SU-DHL-6 (cell line): ENCODE measurements around the gene FOXS1.

ENCODE experiments used
- H2AFZ ChIP-seq: fragments of 200-600 bp; sonication (generic); 2 replicates; pipeline ENCODE4 v1.6.1; 2014; ENCODE audit warnings: low read depth, mild to moderate bottlenecking, moderate library complexity, mixed read lengths, antibody characterized with exemption, low read length; ENCODE audit not compliant: severe bottlenecking
- H3F3A ChIP-seq: fragments of 200-600 bp; shearing (Covaris generic); 2 replicates; pipeline ENCODE4 v1.6.0; 2016; ENCODE audit warnings: antibody characterized with exemption, mild to moderate bottlenecking; ENCODE audit not compliant: insufficient read depth
- H3K27ac ChIP-seq: fragments of 200-600 bp; sonication (generic); 2 replicates; pipeline ENCODE4 v1.5.1; 2016; ENCODE audit warnings: low read depth, mild to moderate bottlenecking, low read length, moderate library complexity, mixed read lengths
- H3K27me3 ChIP-seq: fragments of 200-600 bp; sonication (generic), shearing (Covaris generic); 2 replicates; pipeline ENCODE4 v1.6.0; 2014; ENCODE audit warnings: mild to moderate bottlenecking, low read length
- H3K36me3 ChIP-seq: fragments of 200-600 bp; sonication (generic); 2 replicates; pipeline ENCODE4 v1.6.1; 2014; ENCODE audit warnings: mild to moderate bottlenecking, low read length, mixed read lengths
- H3K4me2 ChIP-seq: fragments of 300-600, 200-600 bp; shearing (Covaris generic), sonication (generic); 2 replicates; pipeline ENCODE4 v1.6.0; 2014; ENCODE audit warnings: low read length, low read depth, mild to moderate bottlenecking; ENCODE audit not compliant: poor library complexity, severe bottlenecking
- H3K4me3 ChIP-seq: fragments of 200-600 bp; sonication (generic); 2 replicates; pipeline ENCODE4 v1.5.1; 2014; ENCODE audit warnings: antibody characterized with exemption, low read length, mild to moderate bottlenecking, mixed read lengths; ENCODE audit not compliant: insufficient read depth, poor library complexity, severe bottlenecking
- H3K79me2 ChIP-seq: fragments of 200-600 bp; sonication (generic); 2 replicates; pipeline ENCODE4 v1.6.1; 2014; ENCODE audit warnings: mild to moderate bottlenecking, low read length, moderate library complexity; ENCODE audit not compliant: insufficient read depth
- H3K9ac ChIP-seq: fragments of 200-600 bp; sonication (generic); 2 replicates; pipeline ENCODE4 v1.7.0; 2014; ENCODE audit warnings: mild to moderate bottlenecking, low read length
- H3K9me2 ChIP-seq: fragments of 200-600 bp; sonication (generic); replicated peaks from 2 replicates; pipeline ENCODE4 v1.6.1; 2014; ENCODE audit warnings: low read length; ENCODE audit not compliant: insufficient read depth
- H3K9me3 ChIP-seq: fragments of 200-600 bp; sonication (generic); 2 replicates; pipeline ENCODE4 v1.6.1; 2014; ENCODE audit warnings: low read length, mixed read lengths; ENCODE audit not compliant: insufficient read depth
- H4K20me1 ChIP-seq: fragments of 200-600 bp; sonication (generic); 2 replicates; pipeline ENCODE4 v1.6.1; 2014; ENCODE audit warnings: low read depth, mild to moderate bottlenecking, antibody characterized with exemption, low read length, moderate library complexity, mixed read lengths
- CTCF ChIP-seq: fragments of 200-600 bp; sonication (generic); IDR thresholded peaks from one replicate; pipeline ENCODE4 v1.5.1; 2017; ENCODE audit warnings: antibody characterized with exemption, mild to moderate bottlenecking, low read length, moderate library complexity; ENCODE audit not compliant: insufficient read depth, poor library complexity, severe bottlenecking
- EZH2phosphoT487 ChIP-seq: fragments of 200-600 bp; sonication (generic), shearing (Covaris generic); conservative IDR thresholded peaks from 2 replicates; pipeline ENCODE4 v1.6.1; 2018; ENCODE audit warnings: mild to moderate bottlenecking, antibody characterized with exemption, low read length, moderate library complexity, mixed read lengths

Gene FOXS1

DNA sequence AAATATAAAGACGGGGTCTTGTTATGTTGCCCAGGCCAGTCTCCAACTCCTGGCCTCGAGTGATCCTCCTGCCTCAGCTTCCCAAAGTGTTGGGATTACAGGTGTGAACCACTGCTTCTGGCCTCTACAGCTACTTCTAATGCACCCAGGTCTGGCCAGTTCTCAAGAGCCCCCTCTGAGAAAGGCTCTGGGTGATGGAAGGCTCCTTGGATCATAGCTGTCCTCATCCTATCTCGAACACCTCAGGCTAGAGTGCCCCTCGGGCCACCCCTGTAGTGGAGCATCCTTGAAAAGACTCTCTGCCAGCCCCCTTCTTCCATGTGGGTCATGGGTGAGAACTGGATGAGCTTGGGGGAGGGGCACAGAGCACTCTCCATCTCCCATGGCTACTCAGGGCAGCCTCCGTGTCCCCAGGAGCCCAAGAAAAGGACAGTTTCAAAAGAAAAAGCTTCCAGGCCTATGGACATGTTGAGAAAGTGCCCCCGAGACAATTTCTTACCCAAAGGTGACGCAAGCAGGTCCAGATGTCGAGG lies 27.0 kb downstream of the FOXS1 start:
- Histone ChIP-seq H2AFZ (no peak overlapping the region), H3K9ac (no peak overlapping the region), H4K20me1 (no peaks in the 10 kb centered on the region), H3K27ac (no peak overlapping the region), H3K79me2 (no peaks in the 10 kb centered on the region), H3K27me3 (no peaks in the 10 kb centered on the region), H3F3A (no peaks in the 10 kb centered on the region), H3K36me3 (no peaks in the 10 kb centered on the region), H3K4me3 (no peak overlapping the region), H3K9me2 (no peaks in the 10 kb centered on the region), H3K9me3 (no peaks in the 10 kb centered on the region), H3K4me2 (no peak overlapping the region)
- TF ChIP-seq EZH2phosphoT487: no peak
- TF ChIP-seq CTCF: no peak

- no peak overlapping the region for H3K4me3 ChIP-seq
- no peaks in the 10 kb centered on the region for H4K20me1 ChIP-seq
- H3F3A ChIP-seq: no peaks in the 10 kb centered on the region
- TF ChIP-seq CTCF (no peak), EZH2phosphoT487 (no peak)
- no peak overlapping the region for H3K4me2 ChIP-seq
- no peaks in the 10 kb centered on the region for H3K36me3 ChIP-seq
- no peaks in the 10 kb centered on the region for H3K79me2 ChIP-seq
- no peak overlapping the region for H3K27ac ChIP-seq
- no peaks in the 10 kb centered on the region for H3K9me3 ChIP-seq
- H3K9me2 ChIP-seq: no peaks in the 10 kb centered on the region
- H3K27me3 ChIP-seq: no peaks in the 10 kb centered on the region
- no peak overlapping the region for H2AFZ ChIP-seq
- H3K9ac ChIP-seq: no peak overlapping the region
These were observed 27.9 kb downstream of the FOXS1 start for GRCh38 chr20:31817461-31817860.

DNA sequence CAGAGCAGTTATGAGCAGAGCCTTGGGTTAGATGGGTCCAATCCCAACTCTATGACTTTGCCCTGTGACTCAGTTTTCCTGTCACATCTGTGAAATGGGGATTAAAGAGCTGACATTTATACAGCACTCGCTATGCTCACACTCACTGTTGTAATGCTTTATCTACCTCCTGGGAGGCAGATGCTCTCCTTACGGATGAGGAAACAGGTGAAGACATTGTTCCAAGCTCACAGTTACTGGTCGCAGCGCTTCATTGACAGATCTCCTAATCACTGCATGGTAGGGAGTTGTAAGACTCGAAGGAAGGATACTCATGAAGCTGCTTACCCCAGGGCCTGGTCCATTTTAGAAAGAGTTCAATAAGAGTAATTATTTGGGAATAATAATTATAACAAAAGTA lies 29.2 kb downstream of the FOXS1 start:
- Histone ChIP-seq H3K27ac (no peak overlapping the region), H3K4me3 (no peak overlapping the region), H3K27me3 (no peaks in the 10 kb centered on the region), H3K9me2 (no peaks in the 10 kb centered on the region), H3K4me2 (no peak overlapping the region), H3F3A (no peaks in the 10 kb centered on the region), H3K79me2 (no peaks in the 10 kb centered on the region), H3K36me3 (no peaks in the 10 kb centered on the region), H4K20me1 (no peaks in the 10 kb centered on the region), H2AFZ (no peak overlapping the region), H3K9ac (no peak overlapping the region), H3K9me3 (no peaks in the 10 kb centered on the region)
- TF ChIP-seq CTCF (no peak), EZH2phosphoT487 (no peak)
